ENCODE results near the gene PDCD10.
A peak's percentile ranks its signal among the peaks of the same experiment; 100 is the strongest.

PDCD10 gene

GRCh38 chr3:167734498-167735232 is at the start of gene PDCD10:
PDCD10 (minus strand) TSS chr3:167734892; CDS start chr3:167720157, 14,735 bp downstream.
- DNase-seq, result peak; percentile 97 to 98

- no peak for DNase-seq
These were observed 49.1 kb upstream of the PDCD10 start for GRCh38 chr3:167783781-167784180.

DNA sequence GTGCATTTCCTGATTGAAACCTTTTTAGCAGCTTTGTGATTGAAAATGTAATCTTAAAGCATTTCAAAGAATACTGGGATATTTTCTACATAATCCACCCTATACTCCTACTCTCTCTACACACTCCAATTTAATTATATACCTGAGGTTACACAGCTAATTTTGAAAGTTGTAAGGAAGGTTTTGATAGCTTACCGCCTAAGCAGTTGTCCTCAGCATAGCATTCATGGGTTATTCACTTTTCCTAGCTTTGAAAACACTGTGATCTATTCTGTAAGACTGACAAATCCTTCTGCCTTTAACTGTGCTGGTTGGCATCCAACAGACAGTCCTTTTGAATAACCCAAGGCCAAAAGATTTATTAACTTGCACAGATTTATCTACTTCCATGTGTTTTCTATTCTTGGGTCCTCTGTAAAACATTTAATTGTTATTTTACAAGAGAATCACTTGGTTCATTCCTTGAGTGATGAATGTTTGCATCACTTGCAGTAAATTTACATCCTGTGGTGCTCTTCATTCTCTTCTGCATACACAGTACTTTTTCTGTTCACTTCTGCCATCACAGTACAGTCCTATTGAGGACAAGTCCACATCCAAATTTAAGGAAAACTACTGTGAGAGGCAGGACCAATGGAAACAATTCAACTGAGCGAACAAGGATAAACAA is 45.7 kb upstream of the PDCD10 start:
- no peak for DNase-seq

DNA sequence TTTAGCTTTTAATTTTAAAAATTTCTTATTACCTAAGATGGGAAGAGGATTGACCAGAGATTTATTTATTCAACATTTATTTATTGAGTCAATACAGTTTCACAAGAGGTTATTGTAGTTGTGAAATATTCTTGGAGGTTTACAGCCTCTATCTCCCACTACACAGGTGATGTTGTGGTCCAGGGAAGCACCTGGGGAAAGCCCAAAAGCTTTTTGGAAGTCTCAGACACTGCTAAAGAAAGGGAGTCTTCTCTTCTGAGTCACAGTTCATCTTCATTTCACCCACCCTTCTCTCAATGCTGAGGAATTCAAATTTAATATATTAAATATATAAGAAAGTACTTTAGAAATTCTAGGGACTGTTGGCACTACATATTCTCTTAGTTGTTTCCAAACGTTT is 42.7 kb upstream of the PDCD10 start:
- no peak for DNase-seq

DNA sequence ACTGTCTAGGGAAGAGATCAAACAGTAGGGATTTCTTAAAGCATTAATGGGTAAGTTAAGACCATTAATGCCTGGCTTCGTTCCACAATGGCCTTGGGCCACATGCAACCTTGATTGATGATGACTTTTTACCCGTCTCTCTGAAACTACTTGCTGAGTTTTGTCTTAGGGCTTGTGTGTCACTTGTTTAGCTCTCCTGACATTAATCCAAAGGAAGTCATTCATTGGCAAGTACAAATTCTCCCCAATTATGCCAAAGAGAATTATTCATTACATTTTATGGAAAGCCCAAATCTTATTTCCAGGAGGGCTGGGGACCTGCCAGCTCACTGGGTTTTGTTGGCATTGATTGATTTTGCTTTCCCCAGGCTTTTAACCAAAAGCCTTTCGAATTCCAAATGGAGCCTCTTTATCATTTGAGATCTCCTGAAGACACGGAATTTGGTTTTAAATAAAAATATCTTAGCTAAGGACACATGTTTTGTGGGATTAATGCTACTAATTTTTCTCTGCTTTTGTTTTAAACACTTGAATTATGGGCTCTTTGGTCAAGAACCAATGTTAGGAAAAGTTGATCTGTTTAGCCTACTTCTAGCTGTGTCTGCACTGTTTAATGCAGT is 41.5 kb upstream of the PDCD10 start:
- no peak for DNase-seq

DNA sequence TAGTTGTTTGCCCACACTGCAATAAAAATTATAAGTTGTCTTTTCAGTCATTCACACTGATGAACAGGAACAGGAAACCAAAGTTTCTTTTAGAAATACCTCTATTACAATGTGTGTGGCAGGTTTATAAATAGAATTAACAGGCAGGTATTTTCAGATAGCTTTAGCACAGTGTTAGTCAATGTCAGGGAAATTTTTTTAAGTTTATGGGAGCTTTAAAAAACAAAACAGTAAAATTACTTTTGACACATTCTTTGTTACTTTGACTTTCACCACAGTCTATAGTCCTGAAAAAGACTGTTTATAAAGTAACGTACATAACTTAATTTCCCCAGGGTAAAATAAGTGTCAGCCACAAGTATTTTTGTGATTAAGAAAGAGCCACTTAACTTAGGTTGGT is 38.9 kb upstream of the PDCD10 start:
- no peak for DNase-seq

DNA sequence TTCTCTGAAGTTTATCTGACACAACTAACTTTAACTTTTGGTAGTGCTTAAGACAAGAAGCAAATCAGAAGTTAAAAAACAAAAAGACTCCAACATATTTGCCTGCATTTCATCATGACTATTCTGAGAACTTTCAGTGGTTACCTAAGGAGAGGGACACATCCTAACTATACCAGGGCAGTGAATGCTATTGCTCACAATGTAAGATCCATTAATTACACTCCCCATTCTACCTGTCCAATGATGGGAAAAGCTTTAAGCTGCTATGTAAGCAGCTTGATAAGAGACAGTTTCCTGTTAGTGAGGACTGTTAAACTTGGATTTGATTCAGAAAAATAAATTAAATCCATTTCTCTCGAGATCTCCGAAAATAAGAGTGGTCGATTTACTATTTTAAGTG is 38.3 kb upstream of the PDCD10 start:
- no peak for DNase-seq

DNA sequence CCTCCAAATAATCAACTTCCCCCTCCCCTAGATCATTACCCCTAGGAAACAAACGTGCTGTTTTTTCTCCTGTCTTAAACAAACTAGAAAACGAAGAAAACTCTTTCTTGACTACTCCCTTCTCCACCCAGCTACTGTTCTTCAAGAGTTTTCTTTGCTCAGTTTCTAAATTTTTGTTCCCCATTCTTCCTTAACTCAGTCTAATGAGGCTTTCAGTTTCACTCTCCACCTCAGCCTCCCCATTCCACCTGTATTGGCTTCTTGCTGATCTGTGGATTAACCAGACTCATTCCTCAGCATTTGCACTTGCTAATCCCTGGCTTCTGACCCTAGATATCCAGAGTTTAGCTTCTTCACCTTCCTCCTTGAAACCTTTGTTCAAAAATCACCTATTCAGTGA is 27.6 kb upstream of the PDCD10 start:
- no peak for DNase-seq

- DNase-seq, result no peak
These were observed 26.6 kb upstream of the PDCD10 start for GRCh38 chr3:167761302-167761701.

DNA sequence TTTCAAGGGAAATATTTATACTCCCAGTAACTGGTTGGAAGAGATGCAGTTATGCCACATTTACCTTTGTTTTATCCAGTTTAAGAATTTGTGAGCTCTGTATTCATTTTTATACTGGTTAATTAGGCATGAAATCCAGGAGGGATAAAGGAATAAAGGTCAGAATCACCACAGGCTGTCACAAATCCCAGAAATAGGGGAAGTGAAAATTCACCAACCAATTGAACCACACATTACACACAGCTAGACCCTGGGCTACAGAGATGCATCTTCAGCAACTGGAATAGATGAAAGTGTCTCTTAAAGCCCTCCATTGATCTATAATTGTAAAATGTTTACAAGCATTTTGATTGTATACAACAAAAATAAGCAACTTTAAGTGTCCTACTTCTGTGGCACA is 19.4 kb upstream of the PDCD10 start:
- DNase-seq, result no peak

DNA sequence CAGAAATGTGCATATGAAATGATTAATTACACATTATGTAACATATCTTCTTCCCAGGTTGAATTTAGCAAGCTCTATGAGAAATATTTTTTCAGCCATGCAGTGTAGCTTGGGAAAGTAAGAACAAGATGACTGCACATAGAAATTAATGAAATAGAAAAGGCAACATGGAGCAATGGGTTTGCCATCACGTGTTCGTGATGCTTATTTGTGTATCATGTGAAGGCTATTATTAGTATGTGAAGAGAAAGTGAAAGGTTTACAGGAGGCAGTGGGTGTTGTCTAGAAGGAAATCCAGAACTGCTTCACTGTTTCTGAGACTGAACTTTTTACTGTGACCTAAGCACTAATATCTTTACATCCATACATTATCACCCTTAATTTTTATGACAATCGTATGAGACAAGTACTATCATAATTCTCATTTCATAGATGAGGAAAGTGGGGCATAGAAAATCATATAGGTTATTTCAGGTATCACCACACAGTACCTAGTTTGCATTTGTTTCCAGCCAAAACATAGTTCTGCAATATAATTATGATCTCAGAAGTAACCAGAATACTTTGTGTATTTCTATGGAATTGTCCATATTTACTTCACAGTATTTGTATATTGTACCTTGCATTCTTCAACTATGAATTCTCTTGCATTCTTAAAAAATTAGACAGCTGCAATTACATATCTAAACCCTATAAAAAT is 15.7 kb upstream of the PDCD10 start:
- no peak for DNase-seq

DNA sequence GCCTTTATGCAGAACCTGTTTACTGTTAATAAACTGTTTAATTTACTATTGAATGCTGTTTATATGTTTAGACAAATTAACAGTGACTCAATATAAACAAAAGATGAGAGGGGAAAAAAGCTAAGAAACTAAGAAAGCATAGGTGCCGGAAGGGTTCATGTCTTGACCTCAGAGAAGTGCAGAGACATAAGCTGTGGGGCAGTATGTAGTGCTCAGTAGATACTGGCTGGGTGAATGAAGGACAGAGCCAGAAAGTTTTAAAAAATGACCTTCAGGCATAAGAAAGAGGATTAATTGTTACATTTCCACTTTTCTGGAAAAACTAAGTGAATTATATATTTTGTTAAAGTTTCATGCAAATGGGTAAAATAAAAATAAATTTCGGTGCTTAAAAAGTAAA is 15.0 kb upstream of the PDCD10 start:
- no peak for DNase-seq

- DNase-seq, result no peak
These were observed 14.5 kb upstream of the PDCD10 start for GRCh38 chr3:167749209-167749608.

GRCh38 chr3:167743799-167744198 is 9.1 kb upstream of the PDCD10 start:
- no peak for DNase-seq

DNA sequence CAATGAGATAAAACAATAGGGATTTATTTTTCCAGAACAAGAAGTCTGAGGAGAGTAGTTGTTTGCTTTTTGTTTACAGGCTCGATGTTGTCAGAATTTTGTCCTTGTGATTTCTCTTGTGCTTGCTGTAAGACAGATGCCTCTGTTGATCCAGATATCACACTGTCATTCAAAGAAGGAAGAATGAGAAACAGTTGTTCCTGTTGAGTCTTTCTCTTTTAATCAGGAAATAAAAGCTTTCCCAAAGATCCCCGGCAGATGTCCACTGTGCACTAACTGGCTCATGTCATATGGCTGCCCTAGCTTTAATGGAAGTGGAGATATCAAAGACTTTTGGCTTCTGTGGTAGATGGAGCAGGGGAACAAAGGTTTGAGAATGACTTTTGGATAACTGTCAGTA is 7.6 kb upstream of the PDCD10 start:
- DNase-seq, result no peak

GRCh38 chr3:167740961-167741587 is 6.4 kb upstream of the PDCD10 start:
- peak; percentile 12 to 45 for DNase-seq

- no peak for DNase-seq
These were observed 4.6 kb upstream of the PDCD10 start for GRCh38 chr3:167739190-167739810.

DNA sequence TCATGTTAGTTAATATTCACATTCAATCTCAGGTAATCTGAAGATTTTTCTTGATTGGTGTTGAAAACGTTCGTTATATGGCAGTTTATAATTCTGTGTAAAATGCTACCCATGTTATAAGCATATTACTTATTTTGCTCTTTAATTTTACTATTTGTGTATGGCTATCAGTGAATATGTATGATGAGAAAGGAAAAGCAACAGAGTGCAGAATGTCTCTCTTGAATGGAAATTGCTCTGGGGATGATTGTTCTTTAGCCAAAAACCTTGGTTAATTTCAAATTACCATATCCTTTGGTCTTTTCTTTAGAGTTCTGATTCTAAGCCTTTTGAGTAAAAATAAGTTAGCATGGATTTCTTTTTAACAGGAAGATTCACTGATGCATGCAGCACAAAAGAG is 3.3 kb upstream of the PDCD10 start:
- no peak for DNase-seq

- no peak for DNase-seq
These were observed 2.3 kb upstream of the PDCD10 start for GRCh38 chr3:167736997-167737396.

GRCh38 chr3:167736264-167736787 is 1.6 kb upstream of the PDCD10 start:
- no peak for DNase-seq

DNA sequence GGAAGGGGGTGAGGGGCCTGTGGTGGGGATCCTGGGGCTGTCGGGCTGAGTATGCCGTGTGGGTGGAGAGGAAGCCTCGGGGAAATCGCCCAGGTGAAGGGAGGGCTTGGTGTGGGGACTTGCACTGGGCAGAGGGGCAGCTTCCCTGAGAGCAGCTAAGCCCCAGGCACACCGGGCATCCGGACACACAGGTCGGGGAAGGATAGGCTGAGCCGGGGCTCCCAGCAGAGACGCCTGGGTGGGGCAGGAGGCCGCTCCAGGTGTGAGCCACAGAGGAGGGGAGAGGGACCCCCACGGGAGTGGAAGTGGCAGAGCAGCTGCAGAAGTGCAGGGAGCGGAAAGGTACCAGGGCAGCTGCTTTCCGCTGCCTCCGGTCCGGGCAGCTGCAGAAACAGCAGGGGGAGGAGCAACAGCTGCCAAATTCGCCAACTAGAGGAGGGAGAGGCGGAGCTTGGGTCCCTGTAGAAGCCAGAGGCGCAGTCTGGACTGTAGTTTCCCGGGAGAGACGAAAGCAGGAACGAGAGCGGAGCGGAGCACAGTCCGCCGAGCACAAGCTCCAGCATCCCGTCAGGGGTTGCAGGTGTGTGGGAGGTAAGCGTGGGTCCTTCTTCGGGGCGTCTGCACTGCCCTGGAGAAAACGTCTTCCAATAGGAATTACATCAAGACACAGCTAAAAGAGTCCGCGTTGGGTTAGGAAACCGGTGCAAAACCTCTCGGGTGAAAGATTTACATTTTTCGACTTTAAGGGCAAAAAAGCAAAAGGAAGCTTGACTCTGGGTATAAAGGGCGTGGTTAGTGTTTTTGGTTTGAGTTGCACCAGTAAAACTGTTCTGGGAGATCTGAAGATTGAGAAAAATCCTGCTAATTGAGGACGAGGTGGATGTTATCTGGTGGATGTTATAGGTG is 794 bp upstream of the PDCD10 start, which contains the start of gene SERPINI1:
Gene SERPINI1, plus strand, starts transcription at position 489 of the 906 bp plus-strand sequence. CDS start 53,408 bp downstream, outside the sequence.
- peak; percentile 72 to 93 for DNase-seq
